A673 (cell line): ENCODE measurements around the gene NEU4. TPM values are rescaled to one million over a fixed set of nuclear protein-coding genes. Genes with fewer than 3 reads are reported as not detected.
A peak's percentile ranks its signal among the peaks of the same experiment; 100 is the strongest.
"Not testable (repeated sequence)": the region's sequence is repeated elsewhere in the genome, so short reads cannot be mapped to it uniquely, and the experiment has no call there.

Source experiments
- BruUV-seq: library from RNA; stranded (reverse); fragments of 400-500 nt; replicated peaks from 2 replicates; lab custom pipeline; 2021; lab: Mats Ljungman, UMichigan
- CTCF ChIA-PET: fragments of 300-600 bp; sonication (Branson Sonifier 250); formaldehyde crosslinking; loops from one replicate; lab custom pipeline; 2022; ENCODE audit warnings: antibody characterized with exemption; lab: Charles Lee
- POLR2A ChIA-PET: fragments of 300-600 bp; sonication (Branson Sonifier 250); formaldehyde crosslinking; loops from one replicate; lab custom pipeline; 2022; ENCODE audit warnings: antibody characterized with exemption; ENCODE audit not compliant: low non-redundant PET; lab: Charles Lee
- DNase-seq: peaks from one replicate; pipeline ENCODE4 v3.0.0-alpha.2; 2015; ENCODE audit warnings: low spot score
- H3K27ac ChIP-seq: fragments of 200-600 bp; sonication (generic); 2 replicates; pipeline ENCODE4 v1.5.1; 2016; ENCODE audit warnings: mixed run types, low read depth, mild to moderate bottlenecking, mixed read lengths, antibody characterized with exemption, low read length; ENCODE audit not compliant: poor library complexity, severe bottlenecking
- H3K27me3 ChIP-seq: fragments of 200-600 bp; sonication (generic); replicated peaks from 2 replicates; pipeline ENCODE4 v1.6.1; 2017; ENCODE audit warnings: mixed run types, low read depth, mild to moderate bottlenecking, mixed read lengths, antibody characterized with exemption, low read length; ENCODE audit not compliant: insufficient read depth, poor library complexity
- H3K36me3 ChIP-seq: fragments of 200-600 bp; sonication (generic); 2 replicates; pipeline ENCODE4 v1.6.1; 2016; ENCODE audit warnings: mixed run types, mild to moderate bottlenecking, mixed read lengths, antibody characterized with exemption, low read length; ENCODE audit not compliant: insufficient read depth, poor library complexity, severe bottlenecking
- H3K4me1 ChIP-seq: fragments of 200-600 bp; sonication (generic); 2 replicates; pipeline ENCODE4 v1.6.1; 2017; ENCODE audit warnings: mixed run types, mild to moderate bottlenecking, mixed read lengths, antibody characterized with exemption, low read length; ENCODE audit not compliant: insufficient read depth, poor library complexity, severe bottlenecking
- H3K4me3 ChIP-seq: fragments of 200-600 bp; sonication (generic); 2 replicates; pipeline ENCODE4 v1.5.1; 2016; ENCODE audit warnings: low read depth, mixed run types, mild to moderate bottlenecking, mixed read lengths, low read length; ENCODE audit not compliant: poor library complexity, severe bottlenecking
- H3K9me3 ChIP-seq: fragments of 200-600 bp; sonication (generic); 2 replicates; pipeline ENCODE4 v1.6.1; 2016; ENCODE audit warnings: mixed run types, low read depth, mild to moderate bottlenecking, mixed read lengths, antibody characterized with exemption, low read length; ENCODE audit not compliant: poor library complexity, severe bottlenecking
- CTCF ChIP-seq: fragments of 300-800, 200-600 bp; sonication (generic); conservative IDR thresholded peaks from 2 replicates; pipeline ENCODE4 v1.5.1; 2017; ENCODE audit warnings: low read depth, mild to moderate bottlenecking, antibody characterized with exemption, low read length, moderate library complexity, mixed read lengths
- EZH2 ChIP-seq: fragments of 200-600 bp; sonication (generic); IDR thresholded peaks from 2 replicates; pipeline ENCODE4 v1.6.1; 2017; ENCODE audit warnings: borderline replicate concordance, low read depth, mild to moderate bottlenecking, mixed read lengths, antibody characterized with exemption, low read length; ENCODE audit not compliant: poor library complexity, severe bottlenecking
- intact Hi-C: fragments of 100-400 bp; cut with micrococcal nuclease; formaldehyde crosslinking; loops from one replicate; pipeline ENCODE4 v1.10.0; 2022; ENCODE audit not compliant: unreplicated experiment
- total RNA-seq: library from RNA; stranded (reverse); gene quantifications from 2 replicates; pipeline ENCODE4 v1.2.3, GENCODE V29; 2021

Gene NEU4
- total RNA-seq, 1 experiment from 2014 or later: 48.4 TPM

DNA sequence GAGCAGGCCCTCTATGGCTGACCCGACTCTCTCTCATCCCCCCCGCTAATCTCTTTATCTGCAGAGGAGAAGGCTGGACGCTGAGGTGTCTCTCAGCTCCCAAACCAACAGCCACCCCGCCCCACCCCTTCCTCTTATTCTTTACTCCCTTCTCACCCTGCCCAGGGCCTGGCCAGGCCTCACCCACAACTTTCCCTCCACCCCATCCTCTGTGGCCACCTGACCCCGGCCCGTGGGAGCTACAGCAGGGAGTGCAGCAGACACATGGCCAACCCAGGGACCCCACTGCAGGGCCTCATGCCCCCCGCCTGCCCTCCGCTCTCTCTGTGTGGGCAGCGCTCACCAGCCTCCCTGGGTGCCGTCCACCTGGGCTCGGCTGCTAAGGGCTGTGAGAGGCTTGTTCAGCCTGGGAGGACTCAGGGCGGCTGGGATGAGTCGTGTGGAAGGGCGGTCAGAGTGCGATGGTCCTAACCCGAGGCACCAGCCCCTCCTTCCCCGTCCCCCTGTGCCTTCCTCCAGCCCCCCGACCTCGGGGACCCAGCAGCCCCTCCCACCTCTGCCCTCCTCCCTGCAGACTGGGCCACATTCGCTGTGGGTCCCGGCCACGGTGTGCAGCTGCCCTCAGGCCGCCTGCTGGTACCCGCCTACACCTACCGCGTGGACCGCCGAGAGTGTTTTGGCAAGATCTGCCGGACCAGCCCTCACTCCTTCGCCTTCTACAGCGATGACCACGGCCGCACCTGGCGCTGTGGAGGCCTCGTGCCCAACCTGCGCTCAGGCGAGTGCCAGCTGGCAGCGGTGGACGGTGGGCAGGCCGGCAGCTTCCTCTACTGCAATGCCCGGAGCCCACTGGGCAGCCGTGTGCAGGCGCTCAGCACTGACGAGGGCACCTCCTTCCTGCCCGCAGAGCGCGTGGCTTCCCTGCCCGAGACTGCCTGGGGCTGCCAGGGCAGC is 6.8 kb downstream of the NEU4 start:
- intact Hi-C loops: no loop called here
- CTCF ChIA-PET: no interaction called here
- Histone ChIP-seq H3K9me3 (no peaks in the 10 kb centered on the region), H3K27me3 (no peaks in the 10 kb centered on the region), H3K4me3 (no peak overlapping the region), H3K27ac (peak overlapping the region; percentile 100), H3K4me1 (peaks cover 60% of the 10 kb centered on the region), H3K36me3 (no peaks in the 10 kb centered on the region)
- BruUV-seq: no TSS peak
- POLR2A ChIA-PET: interaction anchor here (0.6 kb wide), 1 partner anchor 17 kb away, joined by 4 read pairs; no protein-coding TSS in a partner anchor
- DNase-seq: no peak
- TF ChIP-seq EZH2: no peak
- TF ChIP-seq CTCF: no peak

DNA sequence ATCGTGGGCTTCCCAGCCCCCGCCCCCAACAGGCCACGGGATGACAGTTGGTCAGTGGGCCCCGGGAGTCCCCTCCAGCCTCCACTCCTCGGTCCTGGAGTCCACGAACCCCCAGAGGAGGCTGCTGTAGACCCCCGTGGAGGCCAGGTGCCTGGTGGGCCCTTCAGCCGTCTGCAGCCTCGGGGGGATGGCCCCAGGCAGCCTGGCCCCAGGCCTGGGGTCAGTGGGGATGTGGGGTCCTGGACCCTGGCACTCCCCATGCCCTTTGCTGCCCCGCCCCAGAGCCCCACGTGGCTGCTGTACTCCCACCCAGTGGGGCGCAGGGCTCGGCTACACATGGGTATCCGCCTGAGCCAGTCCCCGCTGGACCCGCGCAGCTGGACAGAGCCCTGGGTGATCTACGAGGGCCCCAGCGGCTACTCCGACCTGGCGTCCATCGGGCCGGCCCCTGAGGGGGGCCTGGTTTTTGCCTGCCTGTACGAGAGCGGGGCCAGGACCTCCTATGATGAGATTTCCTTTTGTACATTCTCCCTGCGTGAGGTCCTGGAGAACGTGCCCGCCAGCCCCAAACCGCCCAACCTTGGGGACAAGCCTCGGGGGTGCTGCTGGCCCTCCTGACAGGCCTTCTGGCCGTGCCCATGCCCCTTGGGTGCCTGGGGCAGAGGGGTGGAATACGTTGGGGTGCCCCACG is 7.6 kb downstream of the NEU4 start:
- CTCF ChIA-PET: no interaction called here
- Histone ChIP-seq H3K27ac (peak overlapping the region; percentile 100), H3K36me3 (no peaks in the 10 kb centered on the region), H3K9me3 (no peaks in the 10 kb centered on the region), H3K4me1 (peaks cover 61% of the 10 kb centered on the region), H3K27me3 (no peaks in the 10 kb centered on the region), H3K4me3 (no peak overlapping the region)
- intact Hi-C loops: no loop called here
- POLR2A ChIA-PET: no interaction called here
- TF ChIP-seq EZH2: no peak
- TF ChIP-seq CTCF: no peak
- BruUV-seq: no TSS peak
- no peak for DNase-seq

DNA sequence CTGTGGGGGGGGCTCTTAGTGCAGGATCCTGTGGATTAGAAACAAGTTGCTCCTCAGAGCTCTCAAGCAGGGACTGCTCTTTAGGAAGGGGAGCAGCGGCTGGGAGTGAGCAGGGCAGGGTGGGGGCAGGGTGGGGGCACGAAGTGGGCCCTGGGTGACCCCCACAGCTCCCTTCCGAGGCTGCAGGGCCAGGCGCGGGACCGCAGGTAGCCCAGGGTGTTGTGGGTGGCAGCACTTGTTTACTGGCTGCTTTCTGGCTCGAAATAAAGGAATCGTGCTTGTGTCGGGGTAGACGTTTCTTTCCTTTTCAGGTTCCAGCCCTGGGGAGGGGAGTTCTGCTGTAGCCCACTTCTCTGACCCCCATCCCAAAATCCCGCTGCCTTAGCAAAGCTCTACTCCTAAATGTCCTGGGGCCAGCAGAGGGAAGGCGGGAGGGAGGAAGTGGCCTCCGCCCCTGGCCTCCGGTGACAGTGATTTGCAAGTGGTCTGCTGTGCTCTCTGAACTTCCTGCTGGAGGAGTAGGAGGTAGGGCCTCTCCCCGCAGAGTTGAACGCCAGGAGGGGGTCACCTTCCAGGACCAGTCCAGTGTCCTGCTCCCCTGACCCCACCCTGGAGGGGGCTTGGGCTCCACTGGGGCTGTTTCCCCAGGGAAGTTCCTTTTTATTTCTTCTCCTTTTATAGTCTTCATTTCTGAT is 8.3 kb downstream of the NEU4 start:
- peaks cover 63% of the 10 kb centered on the region for H3K4me1 ChIP-seq
- peak overlapping the region; percentile 100 for H3K27ac ChIP-seq
- BruUV-seq: no TSS peak
- DNase-seq: no peak
- H3K4me3 ChIP-seq: no peak overlapping the region
- intact Hi-C loops: no loop called here
- CTCF ChIA-PET: no interaction called here
- no peaks in the 10 kb centered on the region for H3K27me3 ChIP-seq
- POLR2A ChIA-PET: interaction anchor here (0.7 kb wide), 1 partner anchor 63 kb away, joined by 8 read pairs; no protein-coding TSS in a partner anchor
- TF ChIP-seq EZH2: no peak
- no peak for TF ChIP-seq CTCF
- H3K36me3 ChIP-seq: no peaks in the 10 kb centered on the region
- no peaks in the 10 kb centered on the region for H3K9me3 ChIP-seq

DNA sequence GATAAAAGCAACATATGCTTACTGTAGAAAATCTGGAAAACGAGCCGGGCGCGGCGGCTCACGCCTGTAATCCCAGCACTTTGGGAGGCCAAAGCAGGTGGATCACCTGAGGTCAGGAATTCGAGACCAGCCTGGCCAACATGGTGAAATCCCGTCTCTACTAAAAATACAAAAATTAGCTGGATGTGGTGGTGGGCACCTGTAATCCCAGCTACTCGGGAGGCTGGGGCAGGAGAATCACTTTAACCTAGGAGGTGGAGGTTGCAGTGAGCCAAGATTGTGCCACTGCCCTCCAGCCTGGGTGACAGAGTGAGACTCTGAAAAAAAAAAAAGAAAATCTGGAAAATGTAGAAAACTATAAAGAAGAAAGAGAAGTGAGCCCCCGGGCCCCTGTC is 8.8 kb downstream of the NEU4 start:
- H3K9me3 ChIP-seq, CTCF ChIA-PET, intact Hi-C loops, H3K36me3 ChIP-seq, DNase-seq, H3K27me3 ChIP-seq, H3K4me3 ChIP-seq, BruUV-seq: not testable (repeated sequence)
- Histone ChIP-seq H3K4me1 (peaks cover 63% of the 10 kb centered on the region), H3K27ac (peak overlapping the region; percentile 100)
- POLR2A ChIA-PET: interaction anchor here (0.7 kb wide), 1 partner anchor 62 kb away, joined by 8 read pairs; no protein-coding TSS in a partner anchor
